ENCODE data around the gene KCNAB1. TPM values are rescaled to one million over a fixed set of nuclear protein-coding genes. Genes with fewer than 3 reads are reported as not detected.

KCNAB1 gene
- total RNA-seq, 1 donor from 2014 or later: 2.4 TPM

GRCh38 chr3:156418428-156418827 lies 298.1 kb downstream of the KCNAB1 start:
- no peak overlapping the region for H3K4me3 ChIP-seq
- no peak for TF ChIP-seq CTCF (IDR thresholded peaks at IDR 0.05; ENCODE audit: borderline replicate concordance)
- intact Hi-C loops (cut with micrococcal nuclease): no loop called here
- peak overlapping the region; percentile 29 for H3K27ac ChIP-seq (replicated peaks)
- H3K36me3 ChIP-seq: no peaks in the 10 kb centered on the region
- H3K27me3 ChIP-seq (ENCODE audit: low read depth): no peaks in the 10 kb centered on the region
- no peak for DNase-seq
- H3K4me1 ChIP-seq: peaks cover 24% of the 10 kb centered on the region
- H3K9me3 ChIP-seq (replicated peaks): no peaks in the 10 kb centered on the region

GRCh38 chr3:156421534-156421933 lies 301.2 kb downstream of the KCNAB1 start:
- H3K36me3 ChIP-seq: no peaks in the 10 kb centered on the region
- H3K27me3 ChIP-seq (ENCODE audit: low read depth): no peaks in the 10 kb centered on the region
- TF ChIP-seq CTCF (IDR thresholded peaks at IDR 0.05; ENCODE audit: borderline replicate concordance): no peak
- H3K9me3 ChIP-seq (replicated peaks): no peaks in the 10 kb centered on the region
- intact Hi-C loops (cut with micrococcal nuclease): no loop called here
- no peak overlapping the region for H3K4me3 ChIP-seq
- H3K4me1 ChIP-seq: peaks cover 18% of the 10 kb centered on the region
- H3K27ac ChIP-seq (replicated peaks): no peak overlapping the region
- no peak for DNase-seq

- Histone ChIP-seq H3K4me3 (no peak overlapping the region), H3K4me1 (no peaks in the 10 kb centered on the region), H3K27ac (replicated peaks) (no peak overlapping the region), H3K9me3 (replicated peaks) (no peaks in the 10 kb centered on the region), H3K36me3 (no peaks in the 10 kb centered on the region), H3K27me3 (ENCODE audit: low read depth) (no peaks in the 10 kb centered on the region)
- intact Hi-C loops (cut with micrococcal nuclease): no loop called here
- no peak for DNase-seq
- no peak for TF ChIP-seq CTCF (IDR thresholded peaks at IDR 0.05; ENCODE audit: borderline replicate concordance)
These were observed 304.4 kb downstream of the KCNAB1 start for GRCh38 chr3:156424758-156425157.

GRCh38 chr3:156425651-156426050 lies 305.3 kb downstream of the KCNAB1 start:
- Histone ChIP-seq H3K36me3 (no peaks in the 10 kb centered on the region), H3K27ac (replicated peaks) (no peak overlapping the region), H3K9me3 (replicated peaks) (no peaks in the 10 kb centered on the region), H3K4me1 (no peaks in the 10 kb centered on the region), H3K27me3 (ENCODE audit: low read depth) (no peaks in the 10 kb centered on the region), H3K4me3 (no peak overlapping the region)
- no peak for TF ChIP-seq CTCF (IDR thresholded peaks at IDR 0.05; ENCODE audit: borderline replicate concordance)
- intact Hi-C loops (cut with micrococcal nuclease): no loop called here
- no peak for DNase-seq

DNA sequence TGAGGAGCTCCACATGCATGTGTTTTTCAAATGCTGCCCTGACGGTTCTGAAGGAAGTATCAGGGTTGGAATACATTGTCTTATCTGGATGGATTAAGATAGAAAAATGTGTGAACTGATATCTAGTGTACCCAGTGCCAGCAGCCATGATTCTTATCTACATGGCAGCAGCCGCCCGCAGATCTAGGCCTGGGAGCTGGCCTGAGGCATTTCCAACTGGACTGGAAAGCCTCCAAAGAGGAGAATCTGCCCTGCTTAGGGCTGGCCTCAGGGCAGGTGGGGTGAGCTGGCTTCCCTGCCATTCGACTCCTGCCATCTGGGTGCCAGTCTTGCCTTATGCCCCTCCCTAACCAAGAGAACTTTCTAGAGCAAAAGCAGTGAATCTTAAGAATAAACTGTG lies 308.7 kb downstream of the KCNAB1 start:
- Histone ChIP-seq H3K4me1 (no peaks in the 10 kb centered on the region), H3K27me3 (ENCODE audit: low read depth) (no peaks in the 10 kb centered on the region), H3K36me3 (no peaks in the 10 kb centered on the region), H3K4me3 (no peak overlapping the region), H3K9me3 (replicated peaks) (no peaks in the 10 kb centered on the region), H3K27ac (replicated peaks) (no peak overlapping the region)
- DNase-seq: no peak
- intact Hi-C loops (cut with micrococcal nuclease): no loop called here
- no peak for TF ChIP-seq CTCF (IDR thresholded peaks at IDR 0.05; ENCODE audit: borderline replicate concordance)
